Fibroblast of lung (primary cell): ENCODE data around the gene KRT2.

Experiments
- EZH2 ChIP-seq: IDR thresholded peaks from 2 replicates; pipeline ENCODE4 v1.5.1; 2012; ENCODE audit warnings: low read length, control low read depth, mild to moderate bottlenecking; ENCODE audit errors: missing control alignments
- TF ChIP-seq, protein P1 (sequence below), 2 donors: IDR thresholded peaks in 1 of 2; conservative IDR thresholded peaks in 1 of 2; 1 replicate in 1 of 2; 2 replicates in 1 of 2; pipeline ENCODE4 v1.5.1; 2011 to 2012; ENCODE audit warnings: low read length in 2 of 2, control low read depth in 1 of 2, inconsistent platforms in 1 of 2, low read depth in 1 of 2, mild to moderate bottlenecking in 1 of 2

DNA sequence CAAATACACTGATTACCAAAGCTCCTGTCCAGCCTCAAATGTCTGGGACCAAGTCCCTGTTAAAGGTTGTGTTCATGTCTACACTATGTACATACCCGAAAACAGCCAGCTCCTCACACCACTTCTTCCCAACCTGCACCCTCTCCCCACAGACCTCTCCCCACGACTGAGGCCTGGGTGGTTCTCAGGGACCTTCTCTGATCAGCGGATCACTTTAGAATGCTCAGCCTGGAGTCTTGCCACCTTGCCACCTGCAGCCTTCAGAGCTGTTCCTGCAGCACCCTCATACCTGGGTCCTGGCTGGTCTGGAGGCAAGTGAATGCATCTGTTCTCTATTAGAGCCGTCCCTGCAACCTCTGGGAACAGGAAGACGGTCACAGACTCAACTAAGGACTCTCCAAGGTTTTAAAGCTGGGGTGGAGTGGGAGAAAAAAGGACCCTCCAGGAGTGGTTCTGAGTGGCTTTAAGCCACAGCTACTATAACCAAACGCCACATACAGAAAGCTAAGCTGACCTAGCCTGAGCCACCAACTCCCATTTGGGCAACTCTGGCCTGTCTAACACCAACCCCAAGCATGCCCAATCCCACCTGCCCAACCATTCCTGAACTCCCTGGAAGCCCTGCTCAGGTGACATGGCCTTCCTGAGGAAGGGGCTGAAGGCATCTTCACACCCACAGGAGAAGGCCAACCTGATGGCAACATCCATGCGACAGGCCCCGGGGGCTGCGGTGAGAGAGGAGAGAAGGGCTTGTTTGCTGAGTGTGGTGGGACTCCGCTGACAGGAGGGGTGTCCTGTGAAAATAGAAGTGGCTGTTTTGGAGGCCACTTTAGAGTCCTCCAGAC is 8.6 kb downstream of the KRT2 start:
- TF ChIP-seq, protein P1, sequence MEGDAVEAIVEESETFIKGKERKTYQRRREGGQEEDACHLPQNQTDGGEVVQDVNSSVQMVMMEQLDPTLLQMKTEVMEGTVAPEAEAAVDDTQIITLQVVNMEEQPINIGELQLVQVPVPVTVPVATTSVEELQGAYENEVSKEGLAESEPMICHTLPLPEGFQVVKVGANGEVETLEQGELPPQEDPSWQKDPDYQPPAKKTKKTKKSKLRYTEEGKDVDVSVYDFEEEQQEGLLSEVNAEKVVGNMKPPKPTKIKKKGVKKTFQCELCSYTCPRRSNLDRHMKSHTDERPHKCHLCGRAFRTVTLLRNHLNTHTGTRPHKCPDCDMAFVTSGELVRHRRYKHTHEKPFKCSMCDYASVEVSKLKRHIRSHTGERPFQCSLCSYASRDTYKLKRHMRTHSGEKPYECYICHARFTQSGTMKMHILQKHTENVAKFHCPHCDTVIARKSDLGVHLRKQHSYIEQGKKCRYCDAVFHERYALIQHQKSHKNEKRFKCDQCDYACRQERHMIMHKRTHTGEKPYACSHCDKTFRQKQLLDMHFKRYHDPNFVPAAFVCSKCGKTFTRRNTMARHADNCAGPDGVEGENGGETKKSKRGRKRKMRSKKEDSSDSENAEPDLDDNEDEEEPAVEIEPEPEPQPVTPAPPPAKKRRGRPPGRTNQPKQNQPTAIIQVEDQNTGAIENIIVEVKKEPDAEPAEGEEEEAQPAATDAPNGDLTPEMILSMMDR (conservative IDR thresholded peaks at IDR 0.05 in 1 of 2, IDR thresholded peaks at IDR 0.05 in 1 of 2; ENCODE audit: low read depth in 1 of 2, low read length in 2 of 2) = no peak
- TF ChIP-seq EZH2 = no peak
